Measurements from ENCODE around the gene CSAD.

Gene CSAD

GRCh38 chr12:53213348-53213747, 32.6 kb upstream of the CSAD start:
- no peak overlapping the region for H3K4me3 ChIP-seq (ENCODE audit: control insufficient read depth, low read depth, low read length)
- no peak for DNase-seq (ENCODE audit: low read depth)
- TF ChIP-seq, protein P1, sequence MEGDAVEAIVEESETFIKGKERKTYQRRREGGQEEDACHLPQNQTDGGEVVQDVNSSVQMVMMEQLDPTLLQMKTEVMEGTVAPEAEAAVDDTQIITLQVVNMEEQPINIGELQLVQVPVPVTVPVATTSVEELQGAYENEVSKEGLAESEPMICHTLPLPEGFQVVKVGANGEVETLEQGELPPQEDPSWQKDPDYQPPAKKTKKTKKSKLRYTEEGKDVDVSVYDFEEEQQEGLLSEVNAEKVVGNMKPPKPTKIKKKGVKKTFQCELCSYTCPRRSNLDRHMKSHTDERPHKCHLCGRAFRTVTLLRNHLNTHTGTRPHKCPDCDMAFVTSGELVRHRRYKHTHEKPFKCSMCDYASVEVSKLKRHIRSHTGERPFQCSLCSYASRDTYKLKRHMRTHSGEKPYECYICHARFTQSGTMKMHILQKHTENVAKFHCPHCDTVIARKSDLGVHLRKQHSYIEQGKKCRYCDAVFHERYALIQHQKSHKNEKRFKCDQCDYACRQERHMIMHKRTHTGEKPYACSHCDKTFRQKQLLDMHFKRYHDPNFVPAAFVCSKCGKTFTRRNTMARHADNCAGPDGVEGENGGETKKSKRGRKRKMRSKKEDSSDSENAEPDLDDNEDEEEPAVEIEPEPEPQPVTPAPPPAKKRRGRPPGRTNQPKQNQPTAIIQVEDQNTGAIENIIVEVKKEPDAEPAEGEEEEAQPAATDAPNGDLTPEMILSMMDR (IDR thresholded peaks at IDR 0.05; ENCODE audit: control insufficient read depth, insufficient read depth, low read depth, low read length, missing control alignments) = peak; percentile 98

DNA sequence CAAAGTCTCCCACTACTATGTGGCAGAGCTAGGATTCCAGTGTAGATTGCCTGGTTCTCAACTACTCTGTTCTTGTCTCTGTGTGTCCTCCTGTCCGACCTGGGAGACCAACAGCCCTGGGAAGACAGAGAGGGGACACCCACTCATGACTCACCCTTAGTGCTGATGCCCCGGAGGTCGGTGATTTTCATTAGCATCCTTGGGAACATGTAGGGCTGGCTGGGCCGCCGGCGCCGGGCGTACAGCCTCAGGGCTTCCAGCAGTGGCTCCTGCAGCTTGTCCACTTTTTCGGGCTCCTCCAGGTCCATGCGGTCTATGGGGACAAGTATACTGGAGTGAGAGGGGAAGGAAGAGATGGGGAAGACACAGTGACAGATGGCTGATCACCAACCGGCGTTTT, 32.2 kb upstream of the CSAD start:
- DNase-seq (ENCODE audit: low read depth) = no peak
- no peak overlapping the region for H3K4me3 ChIP-seq (ENCODE audit: control insufficient read depth, low read depth, low read length)

GRCh38 chr12:53211476-53212381, 31.0 kb upstream of the CSAD start:
- TF ChIP-seq, protein P1 (IDR thresholded peaks at IDR 0.05; ENCODE audit: control insufficient read depth, insufficient read depth, low read depth, low read length, missing control alignments) = peak; percentile 32
- DNase-seq (ENCODE audit: low read depth) = no peak
- H3K4me3 ChIP-seq (ENCODE audit: control insufficient read depth, low read depth, low read length) = no peak overlapping the region

More for the DNA sequence above, 32.2 kb upstream of the CSAD start:
- TF ChIP-seq, protein P1 (IDR thresholded peaks at IDR 0.05; ENCODE audit: control insufficient read depth, insufficient read depth, low read depth, low read length, missing control alignments) = no peak

- no peak overlapping the region for H3K4me3 ChIP-seq (ENCODE audit: control insufficient read depth, low read depth, low read length)
- no peak for DNase-seq (ENCODE audit: low read depth)
- TF ChIP-seq, protein P1 (IDR thresholded peaks at IDR 0.05; ENCODE audit: control insufficient read depth, insufficient read depth, low read depth, low read length, missing control alignments) = no peak
Observed at GRCh38 chr12:53210843-53211242, 30.1 kb upstream of the CSAD start.

DNA sequence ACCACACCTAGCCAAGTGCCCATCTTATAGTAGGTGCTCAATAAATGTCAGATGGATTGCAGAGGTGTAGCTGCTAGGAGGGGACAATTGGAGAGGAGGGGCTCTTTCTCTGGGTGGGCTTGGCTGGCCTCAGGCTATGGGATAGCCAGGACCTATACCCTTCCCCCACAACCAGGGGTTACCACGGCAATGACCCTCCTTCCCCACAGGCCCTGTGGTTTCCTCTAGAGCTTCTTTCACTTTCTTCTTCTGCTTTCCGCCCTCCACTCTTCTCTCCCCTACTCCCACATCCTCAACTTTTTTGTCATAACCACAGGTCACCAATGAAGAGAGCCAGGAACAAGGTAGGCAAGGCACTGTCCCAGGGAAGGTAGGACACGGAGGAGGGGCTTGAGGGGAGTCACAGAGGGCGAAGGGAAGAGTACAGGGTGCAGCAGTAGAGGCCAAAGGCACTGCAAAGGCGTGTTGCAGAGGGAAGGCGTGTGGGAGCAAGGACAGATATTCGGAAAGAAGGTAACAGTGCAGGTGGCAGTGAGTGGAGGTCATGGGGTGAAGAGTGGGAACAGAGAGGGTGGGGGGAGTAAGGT, 28.2 kb upstream of the CSAD start:
- no peak overlapping the region for H3K4me3 ChIP-seq (ENCODE audit: control insufficient read depth, low read depth, low read length)
- TF ChIP-seq, protein P1 (IDR thresholded peaks at IDR 0.05; ENCODE audit: control insufficient read depth, insufficient read depth, low read depth, low read length, missing control alignments) = no peak
- DNase-seq (ENCODE audit: low read depth) = no peak

- TF ChIP-seq, protein P1 (IDR thresholded peaks at IDR 0.05; ENCODE audit: control insufficient read depth, insufficient read depth, low read depth, low read length, missing control alignments) = no peak
- DNase-seq (ENCODE audit: low read depth) = no peak
- no peak overlapping the region for H3K4me3 ChIP-seq (ENCODE audit: control insufficient read depth, low read depth, low read length)
Observed at GRCh38 chr12:53208435-53208834, 27.7 kb upstream of the CSAD start.
